ENCODE results near the gene BPTF. TPM values are rescaled to one million over a fixed set of nuclear protein-coding genes. Genes with fewer than 3 reads are reported as not detected.

BPTF gene
- total RNA-seq, 1 donor from 2014 or later = 146 TPM

- TF ChIP-seq, protein P1, sequence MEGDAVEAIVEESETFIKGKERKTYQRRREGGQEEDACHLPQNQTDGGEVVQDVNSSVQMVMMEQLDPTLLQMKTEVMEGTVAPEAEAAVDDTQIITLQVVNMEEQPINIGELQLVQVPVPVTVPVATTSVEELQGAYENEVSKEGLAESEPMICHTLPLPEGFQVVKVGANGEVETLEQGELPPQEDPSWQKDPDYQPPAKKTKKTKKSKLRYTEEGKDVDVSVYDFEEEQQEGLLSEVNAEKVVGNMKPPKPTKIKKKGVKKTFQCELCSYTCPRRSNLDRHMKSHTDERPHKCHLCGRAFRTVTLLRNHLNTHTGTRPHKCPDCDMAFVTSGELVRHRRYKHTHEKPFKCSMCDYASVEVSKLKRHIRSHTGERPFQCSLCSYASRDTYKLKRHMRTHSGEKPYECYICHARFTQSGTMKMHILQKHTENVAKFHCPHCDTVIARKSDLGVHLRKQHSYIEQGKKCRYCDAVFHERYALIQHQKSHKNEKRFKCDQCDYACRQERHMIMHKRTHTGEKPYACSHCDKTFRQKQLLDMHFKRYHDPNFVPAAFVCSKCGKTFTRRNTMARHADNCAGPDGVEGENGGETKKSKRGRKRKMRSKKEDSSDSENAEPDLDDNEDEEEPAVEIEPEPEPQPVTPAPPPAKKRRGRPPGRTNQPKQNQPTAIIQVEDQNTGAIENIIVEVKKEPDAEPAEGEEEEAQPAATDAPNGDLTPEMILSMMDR (IDR thresholded peaks at IDR 0.05; ENCODE audit: partially characterized antibody, unreplicated experiment) = no peak
- Mint-ChIP-seq H3K27ac (ENCODE audit: unreplicated experiment) (no peak overlapping the region), H3K36me3 (ENCODE audit: unreplicated experiment) (no peaks in the 10 kb centered on the region), H3K4me3 (ENCODE audit: unreplicated experiment) (no peak overlapping the region), H3K9me3 (ENCODE audit: unreplicated experiment) (peaks cover 7% of the 10 kb centered on the region), H3K4me1 (ENCODE audit: low read depth, unreplicated experiment) (peaks cover 19% of the 10 kb centered on the region), H3K27me3 (ENCODE audit: unreplicated experiment) (peaks cover 6% of the 10 kb centered on the region)
- DNase-seq = no peak
Measured at GRCh38 chr17:67829331-67829730, 4.0 kb downstream of the BPTF start.

DNA sequence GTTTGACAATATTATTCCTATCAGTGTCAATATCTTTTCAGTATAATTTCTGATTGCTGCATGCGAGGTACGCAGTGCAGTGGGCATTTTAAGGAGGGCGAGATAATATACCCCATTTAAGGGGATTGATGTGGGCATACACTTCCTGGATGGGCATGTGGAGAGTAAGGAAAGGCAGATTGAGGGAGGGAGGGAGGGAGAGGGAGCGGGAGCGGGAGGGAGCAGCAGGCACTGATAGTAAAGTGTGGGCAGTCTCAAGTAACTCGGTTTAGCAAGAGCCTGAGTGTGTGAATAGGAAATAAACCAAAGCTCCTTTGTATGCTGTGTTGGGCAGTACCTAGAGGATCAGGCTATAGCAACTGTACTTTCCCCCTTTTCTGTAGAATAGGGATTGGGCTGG, 5.1 kb downstream of the BPTF start:
- Mint-ChIP-seq H3K27ac (ENCODE audit: unreplicated experiment) (no peak overlapping the region), H3K4me3 (ENCODE audit: unreplicated experiment) (peak overlapping the region; percentile 4)
- DNase-seq = no peak

DNA sequence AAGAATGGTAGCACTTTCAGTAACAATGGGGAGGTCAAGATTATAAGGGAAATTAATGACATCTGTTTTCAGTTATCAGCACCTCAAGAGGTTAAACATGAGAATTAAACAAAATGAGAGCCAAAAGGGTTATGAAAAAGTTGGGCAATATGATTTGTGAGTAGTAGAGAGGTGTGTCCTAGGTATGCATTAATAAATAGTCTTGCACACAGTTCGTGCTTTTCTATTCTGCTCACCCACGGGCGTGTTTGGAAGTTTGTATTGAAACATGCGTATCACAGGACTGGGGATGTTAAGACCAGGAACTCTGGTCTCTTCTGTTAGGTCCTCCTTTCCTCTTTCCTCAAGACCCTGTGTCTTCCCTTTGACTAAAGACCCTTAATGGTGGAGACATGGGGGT, 6.0 kb downstream of the BPTF start:
- TF ChIP-seq, protein P1 (IDR thresholded peaks at IDR 0.05; ENCODE audit: partially characterized antibody, unreplicated experiment) = no peak
- H3K27ac Mint-ChIP-seq (ENCODE audit: unreplicated experiment) = no peak overlapping the region
- peaks cover 19% of the 10 kb centered on the region for H3K4me1 Mint-ChIP-seq (ENCODE audit: low read depth, unreplicated experiment)
- H3K9me3 Mint-ChIP-seq (ENCODE audit: unreplicated experiment) = peaks cover 5% of the 10 kb centered on the region
- peaks cover 4% of the 10 kb centered on the region for H3K27me3 Mint-ChIP-seq (ENCODE audit: unreplicated experiment)
- H3K36me3 Mint-ChIP-seq (ENCODE audit: unreplicated experiment) = no peaks in the 10 kb centered on the region
- H3K4me3 Mint-ChIP-seq (ENCODE audit: unreplicated experiment) = no peak overlapping the region
- DNase-seq = no peak

More for the DNA sequence above, 5.1 kb downstream of the BPTF start:
- Mint-ChIP-seq H3K27me3 (ENCODE audit: unreplicated experiment) (peaks cover 6% of the 10 kb centered on the region), H3K9me3 (ENCODE audit: unreplicated experiment) (peaks cover 7% of the 10 kb centered on the region), H3K4me1 (ENCODE audit: low read depth, unreplicated experiment) (peaks cover 19% of the 10 kb centered on the region), H3K36me3 (ENCODE audit: unreplicated experiment) (no peaks in the 10 kb centered on the region)
- TF ChIP-seq, protein P1 (IDR thresholded peaks at IDR 0.05; ENCODE audit: partially characterized antibody, unreplicated experiment) = no peak

GRCh38 chr17:67833134-67833533, 7.8 kb downstream of the BPTF start:
- Mint-ChIP-seq H3K27me3 (ENCODE audit: unreplicated experiment) (no peaks in the 10 kb centered on the region), H3K4me3 (ENCODE audit: unreplicated experiment) (no peak overlapping the region), H3K4me1 (ENCODE audit: low read depth, unreplicated experiment) (peaks cover 24% of the 10 kb centered on the region), H3K9me3 (ENCODE audit: unreplicated experiment) (peaks cover 3% of the 10 kb centered on the region), H3K27ac (ENCODE audit: unreplicated experiment) (no peak overlapping the region), H3K36me3 (ENCODE audit: unreplicated experiment) (no peaks in the 10 kb centered on the region)
- TF ChIP-seq, protein P1 (IDR thresholded peaks at IDR 0.05; ENCODE audit: partially characterized antibody, unreplicated experiment) = no peak
- DNase-seq = no peak

DNA sequence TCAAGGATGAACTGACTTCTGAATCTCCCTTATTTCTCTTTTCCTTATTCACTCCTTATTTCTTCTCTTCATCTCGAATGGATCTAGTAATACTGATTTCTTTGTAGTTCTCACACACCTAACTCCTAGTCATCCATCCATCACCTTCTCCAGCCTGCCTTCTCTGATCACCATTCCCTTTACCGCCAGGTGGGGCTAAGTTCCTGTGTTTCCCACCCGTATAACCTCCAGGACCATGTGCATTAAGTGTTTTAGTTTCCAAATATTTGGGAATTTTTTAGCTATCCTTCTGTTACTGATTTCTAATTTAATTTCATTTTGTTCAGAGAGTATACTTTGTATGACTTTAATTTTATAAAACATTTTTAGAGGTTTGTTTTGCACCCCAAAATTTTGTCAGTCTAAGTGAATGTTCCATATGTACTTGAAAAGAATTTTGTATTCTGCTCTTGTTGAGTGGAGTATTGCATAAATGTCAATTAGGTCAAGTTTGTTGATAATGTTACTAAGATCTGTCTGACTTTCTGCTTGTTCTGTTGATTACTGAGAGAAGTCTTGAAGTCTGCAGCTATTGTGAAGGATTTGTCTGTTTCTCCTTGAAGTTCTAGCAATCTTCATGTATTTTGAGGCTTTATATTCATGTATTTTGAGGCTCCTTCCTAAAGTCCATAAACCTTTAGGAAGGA, 8.8 kb downstream of the BPTF start:
- no peak overlapping the region for H3K27ac Mint-ChIP-seq (ENCODE audit: unreplicated experiment)
- no peaks in the 10 kb centered on the region for H3K27me3 Mint-ChIP-seq (ENCODE audit: unreplicated experiment)
- TF ChIP-seq, protein P1 (IDR thresholded peaks at IDR 0.05; ENCODE audit: partially characterized antibody, unreplicated experiment) = peak; percentile 47
- H3K9me3 Mint-ChIP-seq (ENCODE audit: unreplicated experiment) = peaks cover 3% of the 10 kb centered on the region
- no peak overlapping the region for H3K4me3 Mint-ChIP-seq (ENCODE audit: unreplicated experiment)
- peak; percentile 34 for DNase-seq
- H3K36me3 Mint-ChIP-seq (ENCODE audit: unreplicated experiment) = no peaks in the 10 kb centered on the region
- H3K4me1 Mint-ChIP-seq (ENCODE audit: low read depth, unreplicated experiment) = peaks cover 26% of the 10 kb centered on the region
